ES-I3 (cell line): Measurements from ENCODE around the gene ALDH1A1.

Experiments used
- H3K36me3 ChIP-seq: 2 replicates; pipeline ENCODE4 v1.6.1; 2013; ENCODE audit warnings: mild to moderate bottlenecking, low read length, control low read depth, moderate library complexity; ENCODE audit not compliant: insufficient read depth
- H3K4me1 ChIP-seq: 2 replicates; pipeline ENCODE4 v1.6.1; 2013; ENCODE audit warnings: mild to moderate bottlenecking, control low read depth, low read length; ENCODE audit not compliant: insufficient read depth
- H3K9ac ChIP-seq: 2 replicates; pipeline ENCODE4 v1.6.1; 2013; ENCODE audit warnings: low read depth, mild to moderate bottlenecking, low read length, moderate library complexity
- H3K9me3 ChIP-seq: 2 replicates; pipeline ENCODE4 v1.6.1; 2013; ENCODE audit warnings: mild to moderate bottlenecking, low read length, moderate library complexity; ENCODE audit not compliant: control insufficient read depth, insufficient read depth

The ALDH1A1 gene

GRCh38 chr9:72925126-72925789, 27.6 kb downstream of the ALDH1A1 start:
- Histone ChIP-seq H3K4me1 (no peaks in the 10 kb centered on the region), H3K9me3 (no peaks in the 10 kb centered on the region), H3K36me3 (no peaks in the 10 kb centered on the region), H3K9ac (no peak overlapping the region)

DNA sequence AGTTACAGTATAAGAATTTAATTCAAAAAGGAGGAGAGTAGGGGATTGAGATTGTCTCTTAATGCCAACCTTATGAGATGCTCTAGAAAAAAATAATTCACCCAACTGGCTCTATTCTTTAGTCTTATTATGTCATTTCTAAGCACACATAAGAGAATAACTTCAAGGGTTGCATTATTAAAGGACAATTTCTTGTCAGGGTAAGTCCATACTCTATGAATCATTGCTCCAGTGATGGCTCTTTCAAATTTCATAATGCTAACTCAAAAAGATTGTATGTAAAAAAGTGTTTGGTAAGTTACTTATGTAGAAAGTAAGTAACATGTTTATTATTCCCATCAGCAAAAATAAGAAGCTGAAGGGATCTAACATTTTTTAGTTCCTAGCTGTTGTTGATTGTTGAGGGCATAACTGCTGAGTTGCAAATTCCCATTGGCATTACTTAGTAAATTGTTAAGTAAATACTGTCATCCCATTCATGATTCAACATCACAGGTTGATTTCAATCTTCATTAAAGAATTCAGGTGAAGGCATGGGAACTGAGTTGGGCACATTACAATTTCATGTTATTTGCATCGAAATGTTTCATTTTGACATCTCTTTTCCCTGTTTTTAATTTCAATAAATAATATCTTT, 28.6 kb downstream of the ALDH1A1 start:
- no peaks in the 10 kb centered on the region for H3K4me1 ChIP-seq
- no peaks in the 10 kb centered on the region for H3K9me3 ChIP-seq
- H3K9ac ChIP-seq: no peak overlapping the region
- H3K36me3 ChIP-seq: no peaks in the 10 kb centered on the region

DNA sequence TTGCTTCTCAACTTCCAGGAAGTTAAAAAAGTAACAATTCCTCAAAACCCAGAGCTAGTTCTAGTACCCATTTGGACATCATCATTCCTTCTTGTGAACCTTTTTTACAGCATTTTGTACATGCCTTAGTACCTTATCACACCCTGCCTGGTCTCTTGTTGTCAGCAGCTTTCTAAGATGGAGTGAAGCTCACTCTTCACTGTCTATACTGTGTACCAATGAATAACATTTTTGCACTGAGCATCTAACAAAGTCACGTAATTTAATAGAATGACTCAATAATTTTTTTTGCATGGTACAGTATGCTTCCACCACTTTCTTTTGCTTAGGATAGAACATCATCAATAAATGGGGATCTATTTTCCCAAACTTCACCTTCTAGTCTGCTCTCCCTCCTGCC, 29.8 kb downstream of the ALDH1A1 start:
- H3K9ac ChIP-seq: no peak overlapping the region
- no peaks in the 10 kb centered on the region for H3K9me3 ChIP-seq
- H3K4me1 ChIP-seq: no peaks in the 10 kb centered on the region
- H3K36me3 ChIP-seq: no peaks in the 10 kb centered on the region

DNA sequence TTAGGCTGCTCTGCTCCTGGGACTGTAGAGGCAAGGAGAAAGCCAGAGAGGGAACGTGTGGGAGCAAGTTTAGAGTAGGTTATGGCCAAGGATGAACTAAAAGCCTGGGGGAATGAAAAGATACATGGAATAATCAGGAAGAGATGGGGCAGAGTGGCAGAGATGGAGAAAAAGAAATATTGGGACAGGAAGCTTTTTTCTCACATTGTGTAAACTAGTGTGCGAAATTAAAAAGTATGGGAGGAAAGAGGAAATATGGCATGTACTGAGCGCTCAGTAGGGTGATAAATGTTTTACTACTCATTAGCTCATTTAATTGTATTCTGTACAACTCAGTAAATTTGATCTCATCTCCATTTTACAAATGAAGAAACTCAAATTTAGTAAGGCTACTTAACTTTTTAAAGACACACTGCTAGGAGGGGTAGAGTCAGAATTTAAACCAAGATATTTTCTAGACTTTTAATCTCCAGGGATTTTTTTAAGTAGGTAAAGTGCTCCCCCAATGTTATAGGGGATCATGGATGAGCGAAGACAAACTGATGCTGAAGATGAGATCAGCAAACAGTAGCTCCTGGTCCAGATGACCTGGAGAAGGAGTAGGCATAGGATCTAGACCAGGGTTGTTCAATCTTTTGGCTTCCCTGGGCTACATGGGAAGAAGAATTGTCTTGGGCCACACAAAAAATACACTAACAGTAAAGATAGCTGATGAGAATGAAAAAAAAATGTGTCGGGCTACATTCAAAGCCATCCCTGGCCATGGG, 30.8 kb downstream of the ALDH1A1 start:
- H3K36me3 ChIP-seq: no peaks in the 10 kb centered on the region
- H3K9me3 ChIP-seq: no peaks in the 10 kb centered on the region
- H3K4me1 ChIP-seq: no peaks in the 10 kb centered on the region
- no peak overlapping the region for H3K9ac ChIP-seq

- no peaks in the 10 kb centered on the region for H3K36me3 ChIP-seq
- H3K9me3 ChIP-seq: no peaks in the 10 kb centered on the region
- H3K9ac ChIP-seq: no peak overlapping the region
- H3K4me1 ChIP-seq: no peaks in the 10 kb centered on the region
Observed at GRCh38 chr9:72919246-72919945, 33.5 kb downstream of the ALDH1A1 start.

- no peak overlapping the region for H3K9ac ChIP-seq
- H3K4me1 ChIP-seq: no peaks in the 10 kb centered on the region
- H3K36me3 ChIP-seq: no peaks in the 10 kb centered on the region
- H3K9me3 ChIP-seq: no peaks in the 10 kb centered on the region
Observed at GRCh38 chr9:72917892-72918509, 34.9 kb downstream of the ALDH1A1 start.

- Histone ChIP-seq H3K9ac (no peak overlapping the region), H3K4me1 (no peaks in the 10 kb centered on the region), H3K36me3 (no peaks in the 10 kb centered on the region), H3K9me3 (no peaks in the 10 kb centered on the region)
Observed at GRCh38 chr9:72915659-72916058, 37.2 kb downstream of the ALDH1A1 start.

GRCh38 chr9:72914750-72915149, 38.1 kb downstream of the ALDH1A1 start:
- no peaks in the 10 kb centered on the region for H3K9me3 ChIP-seq
- H3K36me3 ChIP-seq: no peaks in the 10 kb centered on the region
- H3K9ac ChIP-seq: no peak overlapping the region

DNA sequence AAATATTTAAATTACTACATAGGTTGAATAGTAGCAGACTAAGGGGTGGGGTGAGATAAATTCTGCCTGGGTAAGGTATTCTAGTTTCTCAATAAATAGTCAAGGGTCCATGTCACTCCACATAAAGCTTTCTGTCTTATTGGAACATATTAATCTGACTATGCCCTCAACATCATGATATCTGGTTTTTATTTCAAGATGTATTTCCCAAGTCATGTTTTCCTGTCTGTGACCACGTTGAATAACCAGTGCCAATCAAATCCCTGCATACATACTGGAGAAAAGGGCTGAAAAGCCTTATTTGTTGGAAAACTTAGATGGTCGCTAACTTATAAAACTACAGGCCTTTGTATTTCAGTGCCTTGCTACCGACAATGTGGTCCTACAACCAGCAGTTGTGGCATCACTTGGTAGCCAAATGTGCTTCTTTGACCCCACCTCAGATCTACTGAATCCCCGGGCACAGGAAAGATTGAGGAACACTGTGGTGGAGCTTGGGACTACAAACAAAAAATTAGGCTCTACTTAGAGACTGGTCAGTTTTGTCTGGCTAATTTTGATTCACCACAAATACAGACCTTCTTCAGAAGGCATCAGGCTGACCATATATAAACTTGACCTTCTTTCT, 39.4 kb downstream of the ALDH1A1 start:
- Histone ChIP-seq H3K4me1 (no peaks in the 10 kb centered on the region), H3K9me3 (no peaks in the 10 kb centered on the region), H3K9ac (no peak overlapping the region), H3K36me3 (no peaks in the 10 kb centered on the region)

More at GRCh38 chr9:72914750-72915149, 38.1 kb downstream of the ALDH1A1 start:
- H3K4me1 ChIP-seq: no peaks in the 10 kb centered on the region

GRCh38 chr9:72912476-72913381, 40.1 kb downstream of the ALDH1A1 start:
- no peaks in the 10 kb centered on the region for H3K36me3 ChIP-seq
- no peaks in the 10 kb centered on the region for H3K9me3 ChIP-seq
- H3K4me1 ChIP-seq: no peaks in the 10 kb centered on the region
- no peak overlapping the region for H3K9ac ChIP-seq

- no peaks in the 10 kb centered on the region for H3K9me3 ChIP-seq
- H3K36me3 ChIP-seq: no peaks in the 10 kb centered on the region
- H3K9ac ChIP-seq: no peak overlapping the region
- no peaks in the 10 kb centered on the region for H3K4me1 ChIP-seq
Observed at GRCh38 chr9:72911816-72912215, 41.0 kb downstream of the ALDH1A1 start.

DNA sequence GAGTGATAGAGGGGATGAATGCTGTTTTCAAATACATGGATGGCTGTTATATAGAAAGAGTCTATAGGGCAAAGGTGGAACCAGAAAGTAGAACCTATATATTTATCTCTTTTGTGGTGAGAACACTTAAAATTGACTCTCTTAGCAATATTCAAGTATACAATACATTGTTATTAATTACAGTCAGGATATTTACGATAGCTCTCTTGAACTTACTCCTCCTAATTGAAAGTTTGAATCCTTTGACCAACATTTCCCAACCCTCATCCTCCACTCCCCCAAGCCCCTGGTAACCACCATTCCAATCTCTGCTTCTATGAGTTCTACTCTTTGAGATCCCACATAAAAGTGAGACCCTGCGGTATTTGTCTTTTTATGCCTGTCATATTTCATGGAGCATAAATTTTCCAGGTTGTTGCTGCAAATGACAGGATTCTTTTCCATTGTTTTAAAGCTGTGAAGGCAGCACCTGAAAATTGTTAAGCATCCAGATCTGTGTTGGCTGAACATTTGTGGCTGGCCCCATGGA, 41.5 kb downstream of the ALDH1A1 start:
- Histone ChIP-seq H3K9ac (no peak overlapping the region), H3K4me1 (no peaks in the 10 kb centered on the region), H3K9me3 (no peaks in the 10 kb centered on the region), H3K36me3 (no peaks in the 10 kb centered on the region)

DNA sequence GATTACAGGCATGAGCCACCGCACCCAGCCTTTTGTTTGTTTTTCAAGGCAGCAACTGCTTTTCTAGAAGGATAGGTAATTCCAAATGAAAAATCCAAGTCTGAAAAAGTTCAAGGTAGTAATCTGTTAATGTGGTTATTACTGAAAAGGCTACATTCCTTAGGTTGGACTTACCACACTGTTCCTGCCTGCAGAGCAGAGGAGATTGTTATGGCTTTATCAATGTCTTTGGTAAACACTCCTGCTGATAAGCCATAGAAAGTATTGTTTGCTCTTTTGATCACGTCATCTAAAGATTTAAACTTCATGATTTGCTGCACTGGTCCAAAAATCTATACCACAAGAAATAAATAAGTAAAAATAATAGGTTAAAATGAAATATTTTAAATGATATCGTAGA, 43.4 kb downstream of the ALDH1A1 start:
- Histone ChIP-seq H3K9ac (no peak overlapping the region), H3K4me1 (no peaks in the 10 kb centered on the region), H3K36me3 (no peaks in the 10 kb centered on the region), H3K9me3 (no peaks in the 10 kb centered on the region)
